NCI-H82 (cell line): ENCODE data around the gene HIVEP3.

ENCODE experiments used
- DNase-seq: peaks from one replicate; lab custom pipeline; 2025; lab: John Stamatoyannopoulos, UW

Gene HIVEP3

DNA sequence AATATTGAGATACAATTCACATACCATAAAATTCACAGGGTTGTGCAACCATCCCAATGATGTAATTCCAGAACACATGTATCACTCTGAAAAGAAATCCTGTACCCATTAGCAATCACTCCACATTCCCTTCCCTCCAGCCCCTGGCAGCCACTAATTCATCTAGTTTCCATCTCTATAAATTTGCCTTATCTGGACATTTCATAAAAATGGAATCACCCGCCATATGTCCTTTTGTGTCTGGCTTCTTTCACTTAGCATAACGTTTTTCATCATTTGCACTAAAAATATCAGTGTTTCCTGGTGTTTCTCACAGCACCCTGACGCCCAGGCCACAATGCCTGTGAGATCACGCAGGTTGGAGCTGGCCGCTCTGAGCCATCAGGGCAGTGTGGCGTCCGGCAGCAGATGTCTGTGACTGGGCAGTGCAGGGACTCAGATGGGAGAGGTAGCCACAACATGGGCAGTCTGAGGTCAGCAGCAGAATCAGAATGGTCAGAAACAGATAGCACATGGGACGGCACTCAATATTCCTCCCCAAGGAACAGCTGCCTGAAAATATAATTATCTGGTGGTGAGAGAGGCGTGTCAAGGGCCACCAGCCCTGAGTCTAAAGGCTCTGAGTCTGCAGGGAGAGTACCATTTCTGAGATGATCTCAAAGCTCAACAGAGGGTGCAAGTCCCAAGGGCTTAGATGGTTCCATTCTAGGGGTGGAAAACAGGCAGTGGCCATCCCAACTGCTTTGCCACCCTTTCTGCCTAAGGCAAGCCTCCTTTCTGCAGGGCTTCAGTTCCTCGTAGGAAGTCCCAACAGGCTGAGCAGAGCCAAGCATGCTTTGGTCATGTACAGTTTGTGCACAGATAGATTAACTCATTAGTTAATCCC lies 304.8 kb downstream of the HIVEP3 start:
- no peak for DNase-seq

DNA sequence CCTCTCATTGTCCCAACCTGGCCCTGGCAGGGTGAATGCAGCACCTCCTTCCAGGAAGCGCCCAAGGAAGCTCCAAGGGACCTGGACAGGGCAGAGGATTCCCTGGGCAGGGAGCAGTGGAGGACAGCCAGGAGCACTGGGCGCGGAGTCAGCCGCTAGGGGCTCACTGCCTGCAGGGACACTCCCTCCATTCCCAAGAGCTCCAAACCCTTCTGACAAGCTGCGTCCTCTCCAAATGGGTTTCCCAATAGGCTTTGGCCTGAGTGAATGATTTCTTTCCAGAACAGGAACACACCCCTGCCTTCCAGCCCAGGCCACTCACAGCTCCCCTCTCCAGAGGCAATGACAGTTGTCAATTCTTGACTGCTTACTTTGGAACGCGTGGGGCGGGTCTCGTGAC lies 305.8 kb downstream of the HIVEP3 start:
- DNase-seq = no peak

DNA sequence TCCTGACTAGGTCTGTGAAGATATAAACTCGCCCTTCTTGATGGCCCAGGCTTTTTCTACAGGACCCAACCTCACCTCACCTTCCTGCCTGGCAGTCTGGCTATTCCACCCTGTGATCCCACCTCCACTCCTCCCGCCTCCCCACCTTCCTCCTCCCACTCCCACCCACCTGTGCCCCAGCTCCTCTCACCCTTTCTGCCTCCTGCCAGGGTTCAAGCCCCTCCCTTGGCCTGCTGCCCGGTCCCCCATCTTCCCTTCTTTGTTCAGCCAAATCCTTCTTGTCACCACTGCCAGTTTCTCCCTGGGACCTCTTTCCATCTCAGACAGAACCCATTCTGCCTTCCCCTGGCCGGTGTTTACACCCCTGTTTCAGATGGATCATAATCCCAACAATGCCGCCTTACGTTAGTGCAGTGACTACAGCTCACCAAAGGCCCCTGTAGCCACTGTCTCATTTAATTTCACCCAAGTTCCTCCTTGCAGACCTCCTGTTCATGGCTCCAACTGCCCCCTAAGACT lies 306.7 kb downstream of the HIVEP3 start:
- no peak for DNase-seq

DNA sequence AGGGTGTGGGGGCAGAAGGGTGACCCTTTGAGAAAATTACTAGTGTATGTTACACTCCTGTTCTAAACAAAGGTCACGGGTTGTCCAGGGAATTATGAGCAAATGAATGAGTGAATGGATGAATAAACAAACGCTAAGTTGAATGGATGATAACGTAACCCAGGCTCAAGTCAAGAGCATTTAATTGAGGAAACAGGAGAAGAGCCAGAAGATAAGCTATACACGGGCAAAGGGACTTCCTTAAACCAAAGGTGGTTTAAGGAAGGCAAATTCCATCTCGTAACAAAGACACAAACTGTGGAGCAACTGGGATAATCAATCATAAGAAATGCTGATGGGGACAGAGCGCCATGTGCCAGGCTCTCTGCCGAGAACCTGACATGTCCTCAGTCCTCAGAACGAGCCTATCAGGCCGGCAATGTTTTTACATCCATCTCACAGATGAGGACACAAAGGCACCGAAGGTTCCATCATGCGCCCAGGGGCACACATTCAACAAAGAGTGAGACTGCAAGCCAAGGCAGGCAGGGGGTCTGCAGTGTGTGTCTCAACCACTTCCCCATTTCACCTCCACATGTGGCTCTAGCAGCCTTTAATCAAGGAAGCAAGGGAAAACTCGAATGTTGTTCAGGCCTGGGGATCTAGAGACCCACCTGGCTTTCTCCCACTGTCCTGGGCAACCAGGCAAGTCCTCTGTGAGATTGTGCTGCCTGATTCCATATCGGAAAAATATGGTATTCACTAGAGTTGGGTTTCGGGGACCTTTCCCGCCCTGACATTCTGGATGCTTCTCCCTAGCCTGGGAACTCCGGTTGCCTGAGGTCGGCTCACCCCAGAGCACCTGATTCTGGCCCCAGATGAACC lies 307.4 kb downstream of the HIVEP3 start:
- DNase-seq = no peak

DNA sequence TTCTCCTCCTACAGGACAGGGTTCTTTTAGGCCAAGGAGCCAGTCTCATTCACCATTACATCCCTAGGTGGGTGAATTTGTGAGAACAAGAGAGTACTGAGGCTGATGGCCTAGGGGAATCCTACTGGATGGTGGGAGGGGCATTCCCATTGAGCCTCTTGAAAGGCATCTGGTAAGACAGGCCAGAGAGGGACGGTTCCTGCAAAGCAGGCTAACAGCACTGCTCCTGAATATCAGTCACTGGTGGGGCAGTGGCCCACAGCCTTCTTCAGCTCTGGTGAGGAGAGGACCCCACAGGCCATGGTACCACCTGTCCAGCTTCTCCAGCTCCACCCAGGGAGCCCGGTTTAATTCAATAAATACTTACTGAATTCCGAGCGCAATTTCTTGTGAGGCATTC lies 308.4 kb downstream of the HIVEP3 start:
- DNase-seq = no peak

DNA sequence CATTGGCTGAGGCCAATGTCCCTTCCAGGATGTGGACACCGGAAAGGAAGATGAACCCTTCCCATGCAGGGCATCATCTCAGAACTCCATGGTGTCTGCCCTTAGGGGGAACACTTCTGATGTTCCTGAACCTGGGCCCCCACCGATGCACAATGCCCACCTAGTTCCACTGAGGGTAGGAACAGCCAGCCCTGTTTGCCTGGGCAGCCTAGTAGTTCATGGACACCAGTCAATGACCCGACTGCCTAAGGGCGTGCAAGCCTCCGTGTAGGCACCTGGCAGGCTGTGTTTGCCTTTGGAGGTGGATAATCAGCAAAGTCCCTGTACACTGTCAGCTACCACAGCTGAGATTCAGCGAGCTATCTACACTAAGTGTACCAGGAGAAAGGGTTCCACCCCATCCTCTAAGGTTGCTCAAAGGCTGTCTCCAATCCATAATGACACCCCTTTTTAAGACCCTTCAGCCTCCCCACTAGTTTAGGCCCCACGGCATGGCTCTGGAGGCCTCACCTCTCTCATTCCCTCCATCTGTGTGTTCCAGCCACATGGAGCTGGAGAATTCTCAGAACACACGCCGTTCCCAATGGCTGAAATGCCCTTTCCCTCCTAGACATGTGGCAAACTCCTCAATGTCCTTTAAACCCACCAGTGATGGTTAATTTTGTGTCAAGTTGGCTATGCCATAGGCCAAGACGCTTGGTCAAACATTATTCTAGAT lies 309.4 kb downstream of the HIVEP3 start:
- no peak for DNase-seq

DNA sequence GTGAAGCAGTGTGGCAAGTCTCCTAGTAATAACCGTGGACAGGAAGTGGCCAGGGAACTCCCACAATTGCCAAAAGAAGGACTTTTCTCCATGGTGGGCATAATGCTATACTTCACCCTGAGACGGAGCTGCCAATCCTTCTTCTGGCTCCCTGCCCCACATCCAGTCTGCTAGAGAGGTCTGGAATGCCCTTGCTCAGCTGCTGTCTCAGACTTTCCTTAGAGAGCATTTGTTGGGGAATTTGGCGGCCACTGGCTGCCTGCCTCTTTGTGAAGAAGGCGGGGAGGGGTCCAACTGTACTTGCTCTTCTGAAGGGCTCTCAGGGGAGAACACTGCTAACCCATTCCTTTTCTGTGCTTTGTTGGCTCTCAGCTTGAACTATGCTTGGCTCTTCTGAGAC lies 310.5 kb downstream of the HIVEP3 start:
- DNase-seq = no peak

DNA sequence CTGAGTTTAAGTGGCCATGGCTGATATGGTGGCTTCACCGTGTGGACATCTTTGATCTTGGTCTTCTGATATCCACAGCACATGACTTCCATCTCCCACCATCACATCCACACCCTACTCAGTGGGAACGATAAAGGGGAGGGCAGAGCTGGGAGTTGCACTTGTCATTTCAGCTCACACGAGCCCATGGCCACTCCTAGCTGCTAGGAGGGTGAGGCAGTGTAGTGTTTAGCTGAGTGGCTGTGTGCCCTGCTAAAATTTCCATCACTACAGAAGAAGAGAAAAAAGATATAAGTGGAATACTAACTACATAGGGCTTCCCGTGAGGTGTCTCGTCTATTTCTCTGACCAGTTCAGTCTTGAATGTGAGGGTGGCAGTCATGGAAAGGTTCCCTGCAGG lies 310.9 kb downstream of the HIVEP3 start:
- DNase-seq = no peak

DNA sequence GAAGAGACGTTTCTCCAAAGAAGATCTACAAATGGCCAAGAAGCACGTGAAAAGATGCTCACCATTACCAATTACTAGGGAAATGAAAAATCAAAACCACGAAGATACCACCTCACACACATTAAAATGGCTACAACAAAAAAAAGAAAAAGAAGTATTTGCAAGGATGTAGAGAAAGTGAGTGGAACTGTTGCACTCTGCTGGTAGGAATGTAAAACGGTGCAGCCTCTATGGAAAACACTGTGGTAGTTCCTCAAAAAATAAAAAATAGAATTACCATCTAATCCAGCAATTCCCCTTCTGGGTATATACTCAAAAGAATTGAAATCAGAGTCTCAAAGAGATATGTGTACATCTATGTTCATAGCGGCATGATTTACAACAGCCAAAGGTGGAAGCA lies 318.8 kb downstream of the HIVEP3 start:
- DNase-seq = no peak

DNA sequence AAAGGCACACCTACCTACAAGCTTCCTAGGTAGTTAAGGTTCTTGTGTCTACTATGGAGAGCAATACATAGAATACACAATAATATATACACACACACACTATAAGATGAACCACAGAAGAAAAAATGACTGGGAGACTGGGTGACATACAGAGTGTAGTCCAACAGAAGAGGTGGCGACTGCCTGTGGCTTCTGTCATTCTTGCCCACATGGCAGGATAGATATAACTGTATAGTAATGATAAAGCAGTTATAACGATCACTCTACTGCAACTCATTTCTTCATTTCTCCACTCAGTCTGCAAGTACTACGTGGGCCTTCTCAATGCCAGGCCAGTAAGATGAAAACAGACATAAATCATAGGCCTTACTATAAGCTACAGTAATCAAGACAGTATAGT lies 320.4 kb downstream of the HIVEP3 start:
- DNase-seq = no peak

DNA sequence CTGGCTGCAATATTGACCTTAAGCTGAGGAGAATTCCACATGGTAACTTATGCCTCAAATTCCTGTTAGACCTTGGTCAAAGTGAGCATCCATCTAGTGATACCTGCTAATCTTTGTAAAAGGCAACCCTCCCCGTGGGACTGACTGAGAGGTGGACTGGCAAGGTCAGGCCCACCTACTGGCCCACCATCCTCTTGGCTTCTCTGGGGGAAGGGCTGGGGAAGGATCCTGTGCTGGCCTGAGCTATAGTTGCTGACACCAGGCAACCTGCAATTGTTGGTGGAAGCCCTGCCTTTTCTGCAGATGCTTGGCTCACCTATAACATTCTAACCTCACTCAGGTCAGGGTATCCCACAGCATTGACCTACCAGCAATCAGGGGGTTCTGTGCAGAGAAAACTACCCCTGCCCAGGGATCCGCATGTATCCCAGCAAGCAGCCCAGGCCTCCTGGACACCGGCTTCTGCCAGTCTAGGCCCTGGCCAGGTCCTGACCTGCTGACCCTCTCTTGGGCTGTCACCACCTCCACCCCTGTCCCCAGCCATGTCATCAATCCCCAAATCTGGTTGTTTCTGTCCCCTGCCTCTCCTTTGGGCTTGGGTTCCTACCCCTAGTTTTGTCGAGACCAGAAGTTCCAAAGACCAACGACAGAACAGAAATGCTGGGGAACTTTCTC lies 326.1 kb downstream of the HIVEP3 start:
- no peak for DNase-seq

DNA sequence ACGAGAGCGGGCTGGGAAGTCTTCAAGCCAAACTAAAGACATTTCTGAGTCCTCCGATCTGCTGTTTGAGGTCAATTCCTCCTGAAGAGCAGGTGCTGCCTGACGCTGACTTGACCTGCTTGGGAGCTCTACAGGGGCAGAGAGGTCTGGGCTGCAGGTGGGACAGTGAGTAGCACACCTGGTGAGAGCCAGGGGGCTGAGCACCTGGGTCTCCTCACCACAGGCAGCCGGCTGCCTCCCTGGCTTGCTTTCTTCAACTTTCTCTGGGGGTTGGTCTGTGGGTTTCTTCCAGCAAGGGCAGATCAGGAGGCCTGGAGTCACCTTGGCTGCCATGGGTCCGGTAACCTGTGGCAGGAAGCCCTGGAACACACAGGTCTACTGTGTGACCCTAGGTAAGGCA lies 326.8 kb downstream of the HIVEP3 start:
- DNase-seq = no peak

DNA sequence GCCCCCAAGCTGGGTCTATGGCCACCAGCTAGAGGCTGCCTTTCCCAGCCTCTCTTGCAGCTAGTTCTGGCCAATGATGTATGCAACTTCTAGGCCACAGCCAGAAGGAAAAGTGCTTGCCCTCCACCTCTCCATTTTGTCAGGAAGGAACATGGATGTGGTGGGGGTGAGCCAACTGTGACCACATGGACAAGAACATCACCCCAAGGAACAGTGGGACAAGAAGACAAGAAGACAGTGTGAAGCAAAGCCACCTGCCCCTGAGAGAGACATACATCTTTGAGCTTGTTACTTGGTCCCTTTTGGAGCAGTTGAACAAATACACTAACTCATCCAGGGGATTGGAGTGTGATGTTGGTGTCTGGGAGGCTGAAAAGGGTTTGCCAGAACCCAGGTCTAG lies 328.4 kb downstream of the HIVEP3 start:
- no peak for DNase-seq

DNA sequence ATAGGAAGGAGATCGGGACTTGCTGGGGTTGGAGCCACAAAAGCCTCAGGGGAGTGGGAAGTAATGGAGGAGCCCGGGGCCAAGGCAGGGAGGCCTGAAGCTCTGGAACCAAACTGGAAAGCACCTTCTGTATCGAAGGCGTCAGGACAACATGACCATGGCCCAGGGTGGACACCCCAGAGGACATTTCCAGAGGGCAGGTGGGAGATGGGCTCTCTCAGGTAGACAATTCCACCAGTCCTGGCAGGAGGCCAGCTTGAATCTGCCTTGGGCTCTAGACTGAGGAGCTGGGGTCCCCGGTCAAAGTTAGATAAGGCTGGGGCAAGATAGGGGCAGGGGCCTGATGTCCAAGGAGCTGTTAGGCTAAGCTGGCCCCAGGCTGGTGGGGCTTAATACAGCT lies 329.3 kb downstream of the HIVEP3 start:
- DNase-seq = no peak

DNA sequence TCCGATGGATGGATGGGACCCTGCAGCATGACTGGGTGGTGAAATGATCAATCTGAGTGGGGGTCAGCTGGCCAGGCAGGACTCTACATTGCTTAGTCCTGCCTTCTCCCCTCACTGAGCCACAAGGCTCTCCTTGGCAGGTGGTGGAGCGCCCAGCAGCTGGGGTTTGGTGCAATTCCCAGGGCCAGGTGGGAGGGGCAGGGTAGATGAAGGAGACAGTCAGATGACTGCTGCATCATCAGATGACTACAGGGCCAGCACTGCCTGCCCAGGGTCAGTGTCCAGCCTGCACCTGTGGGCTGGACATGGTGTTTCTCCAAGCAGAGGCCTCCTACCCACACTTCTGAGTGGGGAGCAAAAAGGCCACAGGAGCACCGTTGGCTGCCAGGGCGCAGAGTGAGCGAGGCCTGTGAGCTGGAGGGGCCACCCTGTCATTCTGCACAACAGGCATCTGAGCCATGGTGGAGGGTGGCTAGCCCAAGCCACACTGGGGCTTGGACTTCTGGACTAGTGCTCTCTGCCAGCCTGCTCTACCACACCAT lies 330.3 kb downstream of the HIVEP3 start:
- no peak for DNase-seq

DNA sequence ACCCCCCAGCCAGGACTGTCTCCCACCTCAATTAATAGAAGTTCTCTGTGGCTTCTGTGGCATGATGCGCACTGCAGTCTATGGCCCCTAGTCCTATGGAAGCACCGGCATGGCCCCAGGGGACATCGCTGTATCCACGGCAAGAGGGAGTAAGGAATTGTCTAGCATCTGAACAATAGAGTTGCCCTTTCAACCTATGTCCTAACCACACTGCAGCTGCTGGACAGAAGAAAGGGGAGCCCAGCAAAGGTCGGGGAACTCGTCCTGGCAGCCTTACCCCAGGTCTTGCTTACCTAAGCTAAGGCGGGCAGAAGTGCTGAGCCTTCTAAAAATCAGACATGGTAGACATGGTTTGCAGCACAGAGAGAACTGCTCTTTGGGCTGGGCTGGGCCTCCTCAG lies 330.9 kb downstream of the HIVEP3 start:
- no peak for DNase-seq

DNA sequence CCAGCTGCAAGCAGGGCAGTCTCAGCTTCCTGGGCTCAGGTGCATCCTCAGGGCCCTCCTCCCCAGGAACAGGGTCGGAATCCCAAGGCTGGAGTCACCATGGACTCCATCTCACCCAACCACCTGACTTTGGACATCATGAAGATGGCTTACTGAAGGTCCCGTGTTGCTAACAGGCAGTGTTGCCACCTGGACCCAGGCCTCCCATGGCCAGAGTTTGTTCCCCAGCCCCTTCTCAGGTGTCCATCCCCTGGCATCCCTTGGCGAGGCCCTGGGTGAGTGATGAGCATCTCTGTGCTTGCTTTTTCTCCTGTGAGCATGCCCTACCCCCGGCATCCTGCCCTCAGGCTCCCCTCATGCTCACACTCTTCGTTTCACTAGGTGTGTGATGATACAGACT lies 332.5 kb downstream of the HIVEP3 start:
- DNase-seq = no peak

DNA sequence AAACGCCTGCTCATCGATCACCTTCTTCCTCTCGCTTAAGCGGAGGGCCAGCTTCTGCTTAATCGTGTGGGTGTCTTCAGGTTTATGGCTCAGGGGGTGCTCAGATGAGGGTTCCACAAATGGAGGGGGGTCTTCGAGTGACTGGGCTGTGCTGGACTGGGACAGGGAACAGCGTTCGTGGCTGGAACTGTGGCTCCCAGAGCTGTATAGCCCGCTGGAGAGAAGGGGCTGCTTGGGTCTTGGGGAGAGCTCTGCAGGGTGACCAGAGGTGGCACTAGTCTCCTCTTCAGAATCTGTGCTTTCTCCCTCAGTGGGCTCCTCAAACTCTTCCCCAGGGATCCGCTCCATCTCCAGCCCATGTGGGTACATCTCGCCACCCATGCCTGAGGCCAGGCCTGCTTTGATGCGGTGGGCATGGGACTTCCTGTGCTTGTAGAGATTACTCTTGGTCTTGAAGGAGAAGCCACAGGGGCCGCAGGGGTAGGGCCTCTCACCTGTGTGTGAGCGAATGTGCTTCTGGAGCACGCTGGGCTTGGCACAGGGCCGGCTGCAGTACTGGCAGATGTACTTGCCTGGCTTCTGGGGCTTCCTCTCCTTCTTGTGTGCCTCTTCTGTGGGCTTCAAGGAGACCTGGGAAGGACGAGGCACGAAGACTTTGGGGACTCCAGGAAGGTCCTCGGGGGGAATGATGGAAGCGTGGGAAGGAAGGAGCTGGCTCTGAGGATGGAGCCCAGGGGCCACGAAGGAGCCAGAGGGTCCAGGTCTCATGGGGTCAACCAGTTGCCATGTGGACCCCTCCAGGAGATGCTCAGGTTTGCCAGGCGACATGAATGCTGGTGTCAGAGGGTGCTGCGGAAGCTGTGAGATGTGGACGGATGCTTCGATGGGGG lies 334.8 kb downstream of the HIVEP3 start:
- no peak for DNase-seq

DNA sequence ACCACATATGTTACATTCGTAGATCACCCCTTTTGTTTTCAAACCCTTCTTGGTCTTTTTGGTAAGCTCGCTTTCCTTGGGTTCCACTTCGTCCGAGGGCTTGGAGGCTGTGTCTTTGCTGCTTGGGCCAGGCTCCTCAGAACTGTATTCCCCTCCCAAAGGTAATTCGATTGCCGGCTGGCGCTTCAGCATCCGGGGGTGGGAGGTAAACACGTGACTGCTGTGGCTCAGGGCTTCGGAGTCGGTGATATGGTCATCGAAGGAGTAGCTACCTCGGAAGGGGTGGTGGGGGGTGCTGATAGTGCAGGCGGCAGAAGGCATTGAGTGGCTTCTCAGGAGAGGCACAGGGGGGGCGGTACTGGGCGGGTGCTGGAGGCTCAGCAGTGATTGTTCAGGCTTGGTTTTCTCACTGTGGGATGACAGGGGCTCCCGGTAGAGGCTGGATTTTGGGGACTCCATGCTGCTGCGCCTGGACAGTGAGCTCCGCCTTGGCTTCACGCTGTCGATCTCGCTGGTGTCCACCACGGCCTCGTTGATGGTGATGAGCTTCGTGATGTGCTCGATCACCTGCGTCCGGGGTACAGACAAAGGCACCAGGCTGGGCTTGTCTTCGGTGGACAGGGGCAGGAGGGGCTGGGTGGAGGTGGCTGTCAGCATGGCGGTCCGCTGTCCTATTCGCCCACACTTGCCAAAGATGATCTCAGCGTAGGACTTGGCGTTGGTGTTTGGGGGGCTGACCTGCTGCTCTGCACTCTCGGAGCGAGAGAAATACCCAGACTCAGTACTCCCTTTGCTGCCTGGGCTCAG lies 335.7 kb downstream of the HIVEP3 start:
- DNase-seq = no peak

DNA sequence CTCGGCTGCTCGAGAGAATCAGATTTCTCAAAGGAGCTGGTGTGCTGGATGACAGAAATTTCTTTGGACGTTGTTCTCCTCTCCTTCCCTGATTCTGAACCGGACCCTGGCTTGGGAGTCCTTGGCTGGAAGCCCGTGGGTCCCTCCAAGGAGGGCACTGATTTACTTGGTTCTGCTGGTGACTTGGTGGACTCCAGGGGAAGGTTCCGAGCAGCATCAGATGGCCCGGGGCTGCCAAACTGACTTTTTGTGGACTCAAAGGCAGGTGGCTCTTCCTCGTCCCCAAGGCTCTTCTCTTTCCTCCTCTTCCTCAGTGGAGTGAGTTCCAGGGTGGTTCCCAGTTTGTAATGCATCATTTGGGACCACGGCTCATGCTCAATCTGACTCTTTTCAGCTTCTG lies 336.4 kb downstream of the HIVEP3 start:
- DNase-seq = no peak
